SK-N-SH treated with all-trans-retinoic acid at 6 μM for 48 hours (cell line): ENCODE data around the gene NCKAP5.

ENCODE experiments used
- ATAC-seq: fragments of 200-7000 bp; cut with Tn5 transposase; 3 replicates; pipeline ENCODE4 v1.9.1; 2020; ENCODE audit warnings: mild to moderate bottlenecking, moderate library complexity
- BACH2 ChIP-seq: fragments of 250-450 bp; sonication (Bioruptor Pico); IDR thresholded peaks from 2 replicates; pipeline ENCODE4 v1.9.0; 2021; ENCODE audit warnings: mild to moderate bottlenecking, borderline replicate concordance
- CREB5 ChIP-seq: fragments of 250-450 bp; sonication (Bioruptor Pico); IDR thresholded peaks from 2 replicates; pipeline ENCODE4 v1.5.1; 2020; ENCODE audit warnings: low read depth, mild to moderate bottlenecking, moderate library complexity
- CSDC2 ChIP-seq: fragments of 250-450 bp; sonication (Bioruptor Pico); IDR thresholded peaks from 2 replicates; pipeline ENCODE4 v1.5.0; 2020; ENCODE audit warnings: mild to moderate bottlenecking, moderate library complexity
- CSRNP3 ChIP-seq: fragments of 250-450 bp; sonication (Bioruptor Pico); IDR thresholded peaks from 2 replicates; pipeline ENCODE4 v1.5.1; 2021; ENCODE audit warnings: mild to moderate bottlenecking, moderate library complexity
- ESRRG ChIP-seq: fragments of 250-450 bp; sonication (Bioruptor Pico); IDR thresholded peaks from 2 replicates; pipeline ENCODE4 v1.6.1; 2021; ENCODE audit warnings: mild to moderate bottlenecking
- GLIS3 ChIP-seq: fragments of 250-450 bp; sonication (Bioruptor Pico); IDR thresholded peaks from 2 replicates; pipeline ENCODE4 v1.5.0; 2020; ENCODE audit warnings: mild to moderate bottlenecking, moderate library complexity
- ISL1 ChIP-seq: fragments of 250-450 bp; sonication (Bioruptor Pico); IDR thresholded peaks from 2 replicates; pipeline ENCODE4 v2.1.2; 2022; ENCODE audit warnings: mild to moderate bottlenecking, moderate library complexity
- OSR1 ChIP-seq: fragments of 250-450 bp; sonication (Bioruptor Pico); IDR thresholded peaks from 2 replicates; pipeline ENCODE4 v1.8.0; 2022; ENCODE audit warnings: moderate library complexity, mild to moderate bottlenecking, inconsistent platforms
- PATZ1 ChIP-seq: fragments of 250-450 bp; sonication (Bioruptor Pico); IDR thresholded peaks from 2 replicates; pipeline ENCODE4 v1.8.0; 2020; ENCODE audit warnings: mild to moderate bottlenecking, moderate library complexity, borderline replicate concordance
- POU6F1 ChIP-seq: fragments of 250-450 bp; sonication (Bioruptor Pico); IDR thresholded peaks from 2 replicates; pipeline ENCODE4 v1.8.0; 2021; ENCODE audit warnings: low read depth, mild to moderate bottlenecking, moderate library complexity, borderline replicate concordance
- RARB ChIP-seq: fragments of 250-450 bp; sonication (Bioruptor Pico); IDR thresholded peaks from 2 replicates; pipeline ENCODE4 v1.8.0; 2021; ENCODE audit warnings: mild to moderate bottlenecking, moderate library complexity
- SNAI2 ChIP-seq: fragments of 250-450 bp; sonication (Bioruptor Pico); IDR thresholded peaks from 2 replicates; pipeline ENCODE4 v1.5.0; 2020; ENCODE audit warnings: mild to moderate bottlenecking, moderate library complexity
- TCF4 ChIP-seq: fragments of 250-450 bp; sonication (Bioruptor Pico); IDR thresholded peaks from 2 replicates; pipeline ENCODE4 v1.8.0; 2021; ENCODE audit warnings: mild to moderate bottlenecking, moderate library complexity, borderline replicate concordance
- TOX ChIP-seq: fragments of 250-450 bp; sonication (Bioruptor Pico); IDR thresholded peaks from 2 replicates; pipeline ENCODE4 v1.8.0; 2021; ENCODE audit warnings: mild to moderate bottlenecking, moderate library complexity, borderline replicate concordance
- TSHZ2 ChIP-seq: fragments of 250-450 bp; sonication (Bioruptor Pico); IDR thresholded peaks from 2 replicates; pipeline ENCODE4 v1.5.0; 2020; ENCODE audit warnings: mild to moderate bottlenecking, moderate library complexity
- ZC3H10 ChIP-seq: fragments of 250-450 bp; sonication (Bioruptor Pico); IDR thresholded peaks from 2 replicates; pipeline ENCODE4 v1.5.1; 2021; ENCODE audit warnings: mild to moderate bottlenecking, moderate library complexity
- ZFP3 ChIP-seq: fragments of 250-450 bp; sonication (Bioruptor Pico); IDR thresholded peaks from 2 replicates; pipeline ENCODE4 v1.5.0; 2020; ENCODE audit warnings: mild to moderate bottlenecking, moderate library complexity
- ZFP30 ChIP-seq: fragments of 450-650 bp; formaldehyde crosslinking; IDR thresholded peaks from 2 replicates; pipeline ENCODE4 v1.5.0; 2022; ENCODE audit warnings: mild to moderate bottlenecking, moderate library complexity
- ZNF565 ChIP-seq: fragments of 450-650 bp; formaldehyde crosslinking; conservative IDR thresholded peaks from 2 replicates; pipeline ENCODE4 v1.5.0; 2020; ENCODE audit warnings: low read depth, mild to moderate bottlenecking, moderate library complexity
- ZNF70 ChIP-seq: fragments of 450-650 bp; formaldehyde crosslinking; IDR thresholded peaks from 2 replicates; pipeline ENCODE4 v1.5.0; 2020; ENCODE audit warnings: mild to moderate bottlenecking, moderate library complexity
- ZNF8 ChIP-seq: fragments of 450-650 bp; formaldehyde crosslinking; IDR thresholded peaks from 2 replicates; pipeline ENCODE4 v1.5.0; 2020; ENCODE audit warnings: mild to moderate bottlenecking, moderate library complexity

The NCKAP5 gene

GRCh38 chr2:133109772-133110171 lies 458.5 kb downstream of the NCKAP5 start (continued):
- peak; percentile 95 for TF ChIP-seq CREB5 (CRISPR knock-in tag)
- TF ChIP-seq, all 23 proteins: peak for 16

- ATAC-seq = no peak
- TF ChIP-seq POU6F1 (CRISPR knock-in tag) = no peak
- TF ChIP-seq OSR1 = no peak
- TF ChIP-seq ZNF565 = no peak
- no peak for TF ChIP-seq CSRNP3 (CRISPR knock-in tag)
- no peak for TF ChIP-seq CREB5 (CRISPR knock-in tag)
- no peak for TF ChIP-seq ZNF8
- no peak for TF ChIP-seq TOX (CRISPR knock-in tag)
- no peak for TF ChIP-seq SNAI2 (CRISPR knock-in tag)
- no peak for TF ChIP-seq ISL1 (CRISPR knock-in tag)
- no peak for TF ChIP-seq GLIS3 (CRISPR knock-in tag)
- TF ChIP-seq ESRRG (CRISPR knock-in tag) = no peak
- no peak for TF ChIP-seq ZNF70
- no peak for TF ChIP-seq ZC3H10
- no peak for TF ChIP-seq RARB (CRISPR knock-in tag)
- TF ChIP-seq PATZ1 = no peak
- TF ChIP-seq ZFP30 (CRISPR knock-in tag) = no peak
Measured at GRCh38 chr2:133107058-133107815, 461.0 kb downstream of the NCKAP5 start.

- ATAC-seq = no peak
- TF ChIP-seq ZFP3 (CRISPR knock-in tag) (no peak), TOX (CRISPR knock-in tag) (no peak), ISL1 (CRISPR knock-in tag) (no peak), TSHZ2 (CRISPR knock-in tag) (no peak), PATZ1 (no peak), ZNF565 (no peak), TCF4 (CRISPR knock-in tag) (no peak), ESRRG (CRISPR knock-in tag) (no peak), BACH2 (CRISPR knock-in tag) (no peak), ZNF70 (no peak), CREB5 (CRISPR knock-in tag) (no peak), ZNF8 (no peak), ZFP30 (CRISPR knock-in tag) (no peak), CSDC2 (CRISPR knock-in tag) (no peak), RARB (CRISPR knock-in tag) (no peak), CSRNP3 (CRISPR knock-in tag) (no peak), OSR1 (no peak)
Measured at GRCh38 chr2:133104871-133105270, 463.4 kb downstream of the NCKAP5 start.
